Hypothalamus (tissue), 51 donors: ENCODE results near the gene GALNT10.

ENCODE experiments used
- DNase-seq, 51 donors: peaks; one replicate each; lab custom pipeline; 2025; lab: John Stamatoyannopoulos, UW

The GALNT10 gene

DNA sequence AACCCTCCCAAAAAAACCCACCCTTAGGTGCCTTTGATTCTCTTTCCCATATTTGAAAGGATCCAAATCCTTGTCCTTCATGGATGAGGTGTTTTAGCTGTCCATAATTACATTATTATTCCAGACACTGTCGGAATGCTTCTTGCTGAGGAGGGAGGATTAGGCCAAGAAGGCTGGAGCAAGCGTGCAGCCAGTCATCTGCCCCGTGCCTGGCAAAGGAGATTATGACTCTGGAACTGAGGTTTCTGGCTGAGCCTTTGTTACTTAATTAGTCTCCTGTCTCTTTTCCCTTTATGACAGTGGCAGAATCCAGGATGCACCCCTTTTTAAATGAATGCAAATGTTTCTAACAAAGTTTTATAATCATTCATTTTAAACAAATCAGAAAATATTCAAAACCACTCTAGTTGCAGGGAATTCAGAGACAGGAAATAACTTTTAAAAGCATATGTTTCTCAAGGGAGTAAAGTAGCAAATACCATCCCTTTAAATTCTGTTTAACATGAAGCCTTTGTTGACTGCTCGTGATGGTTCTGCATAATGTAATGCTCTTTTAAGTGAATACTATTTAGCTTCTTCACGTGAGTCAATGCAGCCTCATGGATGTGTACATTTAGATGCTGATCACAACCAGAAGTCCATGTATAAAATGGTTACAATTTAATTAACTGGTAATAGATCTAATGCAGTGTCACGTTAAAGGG, 69.8 kb downstream of the GALNT10 start:
- no peak for DNase-seq

DNA sequence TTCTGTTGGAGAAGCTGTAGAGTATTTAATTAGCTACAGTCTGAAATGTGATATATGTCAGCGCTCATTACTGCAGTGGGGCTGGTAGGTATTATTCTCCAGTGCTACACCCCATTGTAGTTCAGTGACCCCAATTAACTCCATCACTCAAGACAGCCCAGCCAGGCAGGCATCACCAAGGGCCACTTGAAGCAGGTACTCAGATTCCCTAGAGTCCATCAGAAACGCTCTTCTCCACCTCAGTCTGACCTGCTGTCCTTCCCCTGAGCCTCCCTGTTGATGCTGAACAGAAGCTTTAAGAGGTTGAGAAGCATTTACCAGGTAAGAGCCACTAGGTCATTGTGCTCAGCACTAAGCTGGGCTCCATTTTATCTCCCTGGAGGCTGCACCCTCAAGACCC, 71.8 kb downstream of the GALNT10 start:
- no peak for DNase-seq

DNA sequence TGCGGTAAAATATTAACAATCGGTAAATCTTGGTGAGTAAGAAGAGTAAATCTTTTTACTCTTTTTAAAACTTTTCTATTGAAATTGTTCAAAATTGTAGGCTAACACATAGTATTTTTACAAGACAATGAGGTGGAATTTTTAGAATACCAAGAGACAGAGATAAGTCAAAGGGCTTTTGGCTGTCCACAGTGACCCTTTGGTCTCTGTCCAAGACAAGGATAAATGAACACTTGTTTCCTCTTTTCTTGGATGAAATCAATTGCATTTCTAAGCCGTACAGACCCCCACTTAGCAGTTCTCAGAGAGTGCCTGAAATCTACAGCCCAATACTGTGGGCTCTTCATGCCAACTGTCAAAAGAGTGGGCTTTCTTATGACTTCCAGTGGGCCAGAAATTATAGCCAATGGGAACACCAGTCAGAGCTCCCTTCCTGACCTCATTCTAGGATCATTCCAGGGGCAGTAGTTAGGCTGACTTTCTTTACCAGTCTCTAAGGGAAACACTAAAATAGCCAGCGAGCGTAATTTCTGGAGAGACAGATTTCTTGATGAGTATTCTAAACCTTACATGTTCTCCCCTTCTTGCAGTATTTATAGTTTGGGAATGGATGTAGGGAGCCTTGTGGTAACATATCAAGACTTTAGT, 74.1 kb downstream of the GALNT10 start:
- DNase-seq = no peak

DNA sequence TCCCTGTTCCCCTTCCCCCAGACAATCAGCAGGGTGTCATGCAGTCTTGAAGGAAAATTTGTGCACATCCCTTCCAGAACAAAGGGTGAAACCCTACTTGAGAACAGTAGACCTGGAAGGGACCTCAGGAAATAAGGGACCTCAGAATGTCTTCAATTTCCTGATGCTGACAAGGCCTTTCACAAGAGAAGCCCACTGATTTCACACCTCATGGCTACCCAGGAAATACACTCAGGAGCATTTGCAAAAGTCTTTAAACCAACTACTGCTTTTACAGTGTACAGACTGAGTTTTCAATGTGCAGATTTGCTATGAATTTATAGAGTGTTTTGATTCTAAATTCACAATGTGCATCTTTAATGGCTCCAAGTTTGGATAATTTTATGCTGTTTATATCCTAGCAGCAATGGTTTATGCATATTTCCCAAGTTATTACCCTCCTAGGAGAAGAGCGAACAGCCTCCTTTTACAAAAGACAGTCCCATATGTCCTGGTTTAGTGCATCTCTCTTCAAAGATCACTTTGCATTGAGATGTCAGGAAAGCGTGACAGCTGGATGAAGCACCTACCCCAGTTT, 74.8 kb downstream of the GALNT10 start:
- DNase-seq = no peak

DNA sequence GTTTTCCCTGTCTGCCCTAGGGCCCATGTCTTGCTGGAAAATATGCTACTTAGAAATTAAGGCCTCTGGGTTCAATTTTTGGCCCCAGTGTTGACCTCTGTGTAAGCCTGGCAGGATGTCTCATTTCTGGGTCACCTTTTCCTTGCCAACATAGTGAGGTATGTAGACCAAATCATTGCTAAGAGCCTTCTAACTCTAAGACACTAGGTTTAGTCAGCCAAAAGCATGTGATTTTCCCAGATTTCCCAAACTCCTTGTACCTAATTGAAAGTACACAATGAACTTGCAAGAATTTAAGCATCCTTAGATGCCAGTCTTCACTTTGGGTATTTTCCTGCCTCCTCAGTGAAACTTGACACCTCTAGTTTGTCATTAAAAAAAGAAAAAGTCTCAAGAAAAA, 77.0 kb downstream of the GALNT10 start:
- DNase-seq = no peak

DNA sequence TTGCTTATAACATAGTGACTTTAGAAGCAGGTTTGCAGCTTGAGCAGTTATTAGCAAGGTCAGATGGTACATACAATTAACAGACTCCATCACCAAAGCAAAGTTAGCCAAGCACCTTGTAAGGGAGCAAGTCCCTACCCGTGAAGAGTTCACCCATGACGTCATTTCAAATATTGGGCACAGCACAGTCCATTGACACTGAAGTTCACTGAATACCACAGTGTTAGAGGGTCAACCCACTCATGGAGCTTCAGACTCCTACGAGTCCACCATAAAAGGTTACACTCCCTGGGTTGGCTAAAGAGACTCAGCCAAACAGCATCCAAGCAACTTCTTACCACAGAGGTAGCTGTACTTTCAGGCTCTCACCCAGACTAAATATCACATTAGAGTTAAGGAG, 77.5 kb downstream of the GALNT10 start:
- DNase-seq = no peak

DNA sequence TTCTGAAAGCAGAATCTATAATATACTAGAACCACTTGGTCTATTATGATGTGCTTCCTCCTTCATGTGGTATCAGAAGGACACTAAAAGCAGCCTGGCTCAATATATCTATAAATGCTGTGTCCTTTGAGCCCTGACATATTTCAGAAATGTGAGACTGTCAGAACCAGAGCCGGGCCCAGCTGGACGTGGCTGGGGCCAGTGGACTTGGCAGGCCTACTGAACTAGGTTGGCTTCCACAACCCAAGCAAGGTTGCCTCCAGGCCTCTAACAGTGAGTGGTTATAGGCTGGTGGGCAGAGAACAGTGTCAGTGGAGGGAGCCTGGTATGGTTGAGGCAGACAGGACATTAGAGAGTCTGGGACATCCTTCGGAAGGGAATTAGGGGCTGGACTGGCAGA, 78.9 kb downstream of the GALNT10 start:
- no peak for DNase-seq

DNA sequence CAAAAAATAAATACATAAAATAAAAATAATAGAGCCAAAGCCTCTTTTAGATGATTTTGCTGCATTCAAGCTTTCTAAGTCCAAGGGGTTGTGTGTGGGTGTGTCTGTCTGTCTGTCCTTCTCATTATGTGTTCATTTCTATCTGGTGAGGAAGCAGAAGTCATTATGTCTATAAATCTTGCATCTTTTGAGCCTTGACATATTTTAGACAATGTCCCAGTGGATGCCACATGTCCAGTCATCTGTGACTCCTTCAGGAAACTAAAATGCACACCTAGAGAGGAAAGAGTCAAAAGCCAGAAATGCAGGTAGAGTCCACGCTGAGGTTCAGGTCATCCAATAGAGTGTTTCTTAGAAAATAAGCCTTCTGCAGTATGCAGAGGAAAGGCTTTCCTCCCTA, 80.9 kb downstream of the GALNT10 start:
- no peak for DNase-seq

DNA sequence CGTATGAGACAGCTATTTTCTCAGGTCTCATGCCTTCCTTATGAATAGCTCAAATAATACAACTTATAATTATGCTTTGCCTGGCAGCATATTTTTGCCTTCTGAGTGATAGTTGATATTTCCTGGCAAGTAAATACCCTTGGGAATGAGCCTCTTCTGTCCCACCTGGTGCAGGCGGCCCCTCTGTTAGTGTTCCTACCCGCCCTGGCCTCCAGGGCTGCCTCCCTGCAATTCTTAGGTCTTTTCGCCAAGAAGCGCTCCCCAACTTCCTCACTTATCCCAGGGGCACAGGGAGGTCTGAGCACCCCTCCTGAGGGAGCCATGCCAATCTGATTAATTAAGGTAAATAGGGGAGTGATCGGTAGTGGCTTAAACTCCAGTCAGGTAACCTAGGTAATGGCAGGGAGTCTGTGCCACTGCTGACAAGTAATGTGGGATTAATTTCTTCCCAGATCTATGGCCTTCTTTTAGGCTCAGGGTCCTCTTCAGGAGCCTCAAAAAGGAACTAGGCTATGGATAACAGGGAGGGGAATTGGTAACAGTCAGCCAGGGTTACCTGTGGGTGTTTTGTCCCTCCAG, 81.5 kb downstream of the GALNT10 start:
- DNase-seq = no peak

DNA sequence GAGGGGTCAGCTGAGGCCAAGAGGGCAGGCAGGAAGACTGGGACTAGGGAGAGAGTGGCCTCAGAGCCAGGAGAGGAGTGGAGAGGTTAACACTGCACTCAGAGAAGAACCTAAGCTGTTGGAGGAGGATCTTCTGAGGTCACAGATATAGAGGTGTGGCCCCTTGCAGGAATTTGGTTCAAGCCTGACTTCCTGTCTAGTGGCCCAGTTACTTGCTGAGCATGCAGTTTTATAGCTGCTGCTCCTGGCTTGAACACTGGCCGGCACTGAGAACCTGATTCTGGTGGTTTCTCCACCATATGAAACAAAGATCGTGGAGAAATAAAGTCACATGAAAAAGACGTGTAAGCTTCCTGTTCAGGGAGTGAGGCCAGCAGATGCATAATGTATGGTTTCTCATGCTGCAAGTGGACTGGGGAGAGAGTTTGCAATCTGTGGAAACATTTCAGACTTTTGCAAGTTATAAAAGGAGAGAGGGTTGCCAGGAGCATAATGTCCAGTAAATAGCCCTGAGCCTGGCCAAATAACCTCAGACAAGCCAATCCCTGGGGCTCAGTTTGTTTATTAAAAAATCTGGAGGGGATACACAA, 82.6 kb downstream of the GALNT10 start:
- peak in 6 of 51 donors; percentile 3 to 34 (median 8) for DNase-seq

DNA sequence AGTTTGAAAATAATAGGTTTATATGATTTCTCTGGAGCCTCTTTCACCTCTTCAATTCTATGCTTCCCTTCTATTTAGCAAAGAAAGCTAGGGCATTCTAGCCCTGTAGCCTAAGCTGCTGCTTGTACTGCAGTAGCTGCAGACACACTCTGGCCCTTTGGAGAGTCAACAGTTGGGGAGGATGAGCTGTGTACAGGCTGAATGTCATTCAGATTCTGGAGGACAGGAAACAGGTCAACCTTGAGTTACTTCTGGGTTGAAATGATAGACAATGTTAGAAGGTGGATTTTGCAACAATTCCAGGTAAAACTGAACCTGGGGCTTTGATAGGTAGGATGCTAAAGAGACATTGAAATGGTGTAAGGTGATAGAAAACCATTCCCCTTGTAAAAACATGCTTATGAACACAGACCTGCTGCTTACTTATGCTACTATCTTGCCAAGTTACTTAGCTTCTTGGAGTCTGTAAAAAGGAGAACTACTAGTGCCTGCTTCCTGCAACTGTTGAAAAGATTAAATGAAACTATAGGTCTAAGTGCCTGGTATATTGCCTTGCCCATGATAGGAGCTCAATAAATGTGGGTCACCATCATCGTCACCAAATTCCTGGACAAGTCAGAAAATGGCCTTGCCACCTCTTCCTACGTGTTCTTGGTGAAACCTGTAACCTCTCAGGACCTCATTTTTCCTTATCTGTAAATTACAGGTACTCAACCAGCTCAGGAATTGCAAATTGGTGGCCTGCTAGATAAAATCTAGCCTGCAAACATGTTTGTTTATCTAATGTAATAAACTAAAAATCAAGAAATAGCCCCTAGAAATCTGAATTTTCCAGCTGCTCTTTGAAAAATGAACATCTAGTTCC, 83.7 kb downstream of the GALNT10 start:
- no peak for DNase-seq

DNA sequence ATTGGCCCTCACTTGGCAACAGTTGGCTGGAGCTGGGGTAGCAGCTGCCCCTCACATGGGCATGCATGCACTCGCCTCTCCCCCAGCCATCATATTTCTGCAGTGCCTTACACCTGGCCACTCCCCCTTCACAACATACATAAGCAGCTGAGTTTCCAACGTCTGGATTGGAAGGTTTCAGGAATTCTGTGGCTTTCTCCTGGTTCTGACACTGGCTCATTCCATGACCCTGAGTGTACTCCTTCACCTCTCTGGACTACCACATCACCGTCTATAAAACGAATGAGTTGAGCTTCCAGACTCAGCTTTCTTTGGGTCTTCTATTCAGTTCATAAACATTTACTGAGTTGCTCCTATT, 84.3 kb downstream of the GALNT10 start:
- DNase-seq = no peak

DNA sequence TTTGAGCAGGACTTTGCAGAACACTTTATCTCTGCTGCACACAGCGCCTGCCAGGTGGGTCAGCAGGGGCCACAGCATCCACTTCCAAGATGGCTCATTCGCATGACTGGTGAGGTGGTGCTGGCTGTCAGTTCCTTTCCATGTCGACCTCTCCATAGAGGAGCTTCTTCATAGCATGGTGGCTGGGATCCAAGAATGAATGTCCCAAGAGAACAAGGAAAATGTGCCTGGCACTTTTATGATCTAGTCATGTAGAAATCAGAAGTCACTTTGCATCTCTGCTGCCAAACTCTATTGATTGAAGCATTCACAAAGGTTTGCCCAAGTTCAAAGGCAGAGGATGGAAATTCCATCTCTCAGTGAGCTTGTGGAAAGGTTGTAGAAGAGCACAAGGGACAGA, 85.0 kb downstream of the GALNT10 start:
- no peak for DNase-seq

DNA sequence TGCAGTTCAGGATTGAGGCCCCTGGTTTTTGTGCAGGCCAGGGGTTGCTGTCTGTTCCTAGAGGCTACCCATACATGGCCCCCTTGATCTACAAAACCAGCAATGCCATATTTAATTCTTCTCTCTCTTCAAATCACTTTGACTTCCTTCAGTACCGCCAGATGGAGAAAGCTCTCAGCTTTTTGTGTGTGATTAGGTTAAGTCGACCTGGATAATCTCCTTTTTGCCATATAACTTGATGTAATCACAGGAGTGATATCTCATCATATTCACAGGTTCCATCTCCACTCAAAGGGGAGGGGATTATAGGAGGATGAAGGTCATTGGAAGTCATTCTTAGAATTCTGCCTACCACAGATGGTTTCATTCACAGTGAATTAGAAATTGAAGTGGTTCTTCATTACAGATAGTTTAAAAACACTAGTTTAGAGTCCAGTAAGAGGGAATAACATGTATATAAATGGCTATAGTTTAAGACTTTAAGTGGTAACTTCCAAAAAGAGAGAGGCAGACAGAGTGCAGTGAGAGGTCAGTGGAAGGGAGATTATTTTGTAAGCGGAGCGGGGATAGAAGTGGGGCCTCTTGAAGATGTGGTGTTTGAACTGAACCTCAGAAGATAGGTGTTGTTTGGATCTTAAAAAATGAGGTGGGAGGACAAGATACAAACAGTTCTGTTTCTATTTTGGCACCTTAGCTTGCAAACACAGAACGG, 85.9 kb downstream of the GALNT10 start:
- no peak for DNase-seq

DNA sequence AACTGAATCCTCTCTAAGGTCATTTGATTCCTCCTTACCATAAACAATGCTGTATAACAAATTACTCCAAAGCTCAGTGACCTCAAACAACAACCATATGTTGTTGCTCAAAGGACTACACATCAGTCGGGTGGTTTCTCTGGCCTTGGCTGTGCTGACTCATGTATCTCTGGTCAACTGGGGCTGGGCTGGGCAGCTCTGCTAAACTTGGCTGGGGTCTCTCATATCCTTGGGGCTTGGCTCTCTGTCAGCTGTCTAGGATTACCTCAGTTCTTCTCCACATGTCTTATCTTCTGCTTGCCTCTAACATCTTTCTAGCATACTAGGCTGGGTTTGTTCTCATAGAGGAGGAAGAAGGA, 86.4 kb downstream of the GALNT10 start:
- DNase-seq = no peak

DNA sequence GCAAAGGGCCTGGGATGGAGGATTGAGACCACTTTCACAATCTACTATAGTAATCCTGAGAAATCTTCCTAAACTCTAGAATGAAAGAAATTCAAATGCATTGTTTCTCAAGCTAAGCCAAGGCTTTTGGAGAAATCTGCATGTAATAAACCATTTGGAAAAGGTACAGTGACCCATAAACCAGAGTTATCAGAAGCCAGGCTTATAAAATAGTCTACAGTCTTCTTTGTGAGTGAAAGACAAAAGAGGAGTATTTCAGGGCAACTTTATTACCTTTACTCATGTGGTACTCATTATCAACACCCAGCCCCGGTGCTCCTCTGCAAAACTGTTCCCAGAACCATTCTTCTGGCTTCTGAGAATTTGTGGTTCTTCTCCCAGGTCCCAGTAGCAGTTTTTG, 87.0 kb downstream of the GALNT10 start:
- no peak for DNase-seq

DNA sequence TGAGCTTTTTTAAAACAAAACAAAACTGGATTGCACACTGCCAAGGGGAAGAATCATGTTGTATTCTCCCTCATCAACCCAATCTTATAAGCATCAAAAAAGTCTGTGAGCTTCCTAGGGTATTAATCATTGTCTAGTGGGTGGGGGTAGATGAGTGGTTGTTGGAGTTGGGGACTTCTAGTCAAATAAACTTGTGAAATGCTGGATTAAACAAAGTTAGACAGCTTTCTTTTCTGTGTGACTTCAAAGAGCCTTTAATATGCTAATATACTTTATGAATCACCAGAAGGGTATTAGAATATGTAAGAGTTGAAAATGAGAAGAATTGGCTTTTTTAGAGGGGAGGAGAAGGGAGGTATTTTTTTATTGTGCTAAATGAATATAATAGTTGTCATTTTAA, 87.7 kb downstream of the GALNT10 start:
- DNase-seq = no peak

DNA sequence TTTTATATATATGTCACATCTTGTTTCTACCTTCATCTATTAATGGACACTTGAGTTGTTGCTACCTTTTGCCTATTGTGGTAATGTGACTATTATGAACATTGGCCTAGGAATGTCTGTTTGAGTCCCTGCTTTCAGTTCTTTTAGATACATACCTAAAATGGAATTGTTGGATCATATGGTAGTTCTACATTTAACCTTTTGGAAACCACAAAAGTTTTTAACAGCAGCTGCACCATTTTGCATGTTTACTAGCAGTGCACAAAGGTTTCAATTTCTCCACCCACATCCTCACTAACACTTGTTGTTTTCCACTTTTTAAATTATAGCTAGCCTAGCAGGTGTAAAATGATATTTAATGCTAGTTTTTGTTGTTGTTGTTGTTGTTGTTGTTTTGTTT, 88.4 kb downstream of the GALNT10 start:
- DNase-seq = no peak

DNA sequence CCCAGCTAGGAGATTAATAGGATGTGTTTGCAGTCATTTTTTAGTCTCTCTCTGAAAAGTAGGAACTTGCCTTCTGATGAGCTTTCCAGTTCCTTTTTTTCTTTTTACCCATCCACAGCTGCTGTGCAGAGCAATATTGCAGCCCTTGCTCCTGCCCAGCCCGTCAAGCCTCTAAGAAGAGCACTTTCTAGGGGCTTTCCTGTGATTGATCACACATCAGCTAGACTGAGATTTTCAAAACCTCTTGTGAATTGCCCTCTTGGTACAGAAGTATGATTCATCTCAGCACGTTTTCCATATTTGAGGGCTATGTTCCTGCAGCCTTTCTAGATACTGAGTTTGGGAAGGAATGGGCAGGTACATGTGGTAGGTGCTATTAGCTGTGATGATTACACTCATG, 93.9 kb downstream of the GALNT10 start:
- DNase-seq = no peak
